Renal cortex interstitium (tissue), 11 donors: ENCODE data around the gene SS18L1. TPM values are rescaled to one million over a fixed set of nuclear protein-coding genes. Genes with fewer than 3 reads are reported as not detected.
"Not testable (repeated sequence)": the region's sequence is repeated elsewhere in the genome, so short reads cannot be mapped to it uniquely, and the experiment has no call there.

Source experiments
- DNase-seq, 11 donors: peaks; one replicate each; pipeline ENCODE4 v3.0.0-alpha.2; 2013; ENCODE audit warnings: low read depth in 9 of 11, low spot score in 4 of 11; ENCODE audit errors: extremely low read depth in 1 of 11
- polyA plus RNA-seq, 3 donors: library from polyadenylated mRNA; unstranded; fragments of 120-200 nt; gene quantifications; one replicate each; pipeline ENCODE4 v1.2.1, GENCODE V29; 2013; ENCODE audit not compliant: insufficient read length in 3 of 3

Gene SS18L1
- polyA plus RNA-seq, 3 donors = 18.6 to 25.7 (median 19.7) TPM

DNA sequence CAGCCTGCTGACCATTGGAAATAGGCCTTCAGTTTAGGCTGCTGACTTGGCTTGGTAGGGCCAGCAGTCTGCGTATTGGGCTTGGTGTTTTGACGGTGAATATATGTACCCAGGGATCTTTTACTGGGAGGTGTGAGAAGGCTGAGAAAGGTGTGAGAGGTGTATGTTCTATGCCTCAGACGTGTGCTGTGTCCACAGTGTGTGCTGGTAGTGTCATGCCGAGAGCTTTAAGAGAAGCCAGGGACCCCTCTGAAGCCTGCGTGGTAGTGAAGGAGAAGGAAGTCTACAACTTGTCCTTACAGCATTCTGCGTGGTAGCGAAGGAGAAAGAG lies 2.1 kb downstream of the SS18L1 start:
- DNase-seq = no peak

DNA sequence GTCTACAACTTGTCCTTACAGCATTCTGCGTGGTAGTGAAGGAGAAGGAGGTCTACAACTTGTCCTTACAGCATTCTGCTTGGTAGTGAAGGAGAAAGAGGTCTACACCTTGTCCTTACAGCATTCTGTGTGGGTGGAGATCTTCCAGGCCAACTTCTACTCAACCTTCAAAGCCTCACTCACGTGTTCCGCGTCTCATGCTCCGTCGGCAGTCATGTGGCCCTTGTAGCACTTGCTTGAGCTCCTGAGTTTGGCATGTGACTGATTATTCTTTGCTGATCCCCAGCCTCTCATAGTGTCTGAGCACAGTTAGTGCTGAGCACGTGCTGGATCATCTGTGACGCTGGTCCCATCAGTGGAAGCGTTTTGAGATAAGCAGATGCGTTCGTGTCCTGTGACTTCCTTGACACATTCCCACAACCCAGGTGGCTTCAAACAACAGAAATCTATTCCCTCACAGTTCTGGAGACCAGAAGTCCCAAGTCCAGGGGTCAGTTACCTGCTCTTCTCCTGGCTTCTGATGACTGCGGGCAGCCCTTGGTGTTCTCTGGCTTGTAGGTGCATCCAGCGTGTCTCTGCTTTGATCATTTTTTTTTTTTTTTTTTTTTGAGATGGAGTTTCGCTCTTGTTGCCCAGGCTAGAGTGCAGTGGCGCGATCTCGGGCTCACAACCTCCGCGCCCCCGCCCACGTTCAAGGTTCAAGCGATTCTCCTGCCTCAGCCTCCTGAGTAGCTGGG lies 2.6 kb downstream of the SS18L1 start:
- DNase-seq = no peak

DNA sequence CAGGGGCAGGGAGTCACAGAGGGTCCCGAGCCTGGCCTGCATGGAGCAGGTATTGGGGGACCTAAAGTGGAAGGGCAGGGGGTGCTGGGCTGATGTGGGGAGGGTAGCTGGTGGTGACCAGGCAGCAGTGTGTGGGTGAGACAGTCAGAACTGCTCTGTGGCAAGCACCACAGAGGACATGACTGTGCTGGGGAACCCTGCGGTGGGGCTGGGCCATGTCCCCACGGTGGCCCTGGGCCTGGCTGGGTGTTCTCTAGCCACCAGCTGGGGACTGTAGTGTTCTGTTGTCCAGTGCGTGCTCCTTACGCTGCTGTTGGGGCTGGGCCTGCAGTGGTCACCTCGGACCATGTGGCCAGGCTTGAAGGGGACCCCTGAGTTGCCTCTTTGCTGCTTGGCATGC lies 3.6 kb downstream of the SS18L1 start:
- DNase-seq = no peak

DNA sequence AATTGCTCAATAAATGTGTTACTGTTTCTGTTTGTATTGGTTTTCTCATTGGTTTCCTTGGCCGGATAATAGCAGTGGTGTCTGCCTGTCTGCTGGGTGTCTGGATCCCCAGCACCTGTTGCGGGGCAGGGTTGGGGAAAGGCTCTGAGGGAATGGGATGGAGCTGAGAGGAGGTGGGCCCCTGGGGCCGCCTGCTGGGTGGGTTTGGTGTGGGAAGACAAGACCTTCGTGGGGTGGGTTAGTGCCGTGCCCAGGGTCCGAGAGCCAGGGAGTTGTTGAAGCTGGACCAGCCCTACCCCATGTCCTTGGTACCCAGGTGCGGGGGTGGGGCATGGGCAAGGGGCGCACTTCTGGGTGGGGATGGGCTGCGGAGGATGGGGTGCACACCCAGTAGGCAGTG lies 4.0 kb downstream of the SS18L1 start:
- no peak for DNase-seq

DNA sequence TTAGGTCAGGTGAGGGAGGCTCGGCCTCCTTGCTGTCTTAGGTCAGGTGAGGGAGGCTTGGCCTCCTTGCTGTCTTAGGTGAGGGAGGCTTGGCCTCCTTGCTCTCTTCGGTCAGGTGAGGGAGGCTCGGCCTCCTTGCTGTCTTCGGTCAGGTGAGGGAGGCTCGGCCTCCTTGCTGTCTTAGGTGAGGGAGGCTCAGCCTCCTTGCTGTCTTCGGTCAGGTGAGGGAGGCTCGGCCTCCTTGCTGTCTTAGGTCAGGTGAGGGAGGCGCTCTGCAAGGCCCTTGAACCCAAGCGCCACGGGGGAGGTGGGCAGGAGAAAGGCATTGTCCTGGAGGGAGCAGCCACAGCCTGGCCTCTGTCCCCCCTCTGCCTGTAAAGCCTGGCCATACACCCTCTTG lies 4.8 kb downstream of the SS18L1 start:
- not testable (repeated sequence) for DNase-seq

DNA sequence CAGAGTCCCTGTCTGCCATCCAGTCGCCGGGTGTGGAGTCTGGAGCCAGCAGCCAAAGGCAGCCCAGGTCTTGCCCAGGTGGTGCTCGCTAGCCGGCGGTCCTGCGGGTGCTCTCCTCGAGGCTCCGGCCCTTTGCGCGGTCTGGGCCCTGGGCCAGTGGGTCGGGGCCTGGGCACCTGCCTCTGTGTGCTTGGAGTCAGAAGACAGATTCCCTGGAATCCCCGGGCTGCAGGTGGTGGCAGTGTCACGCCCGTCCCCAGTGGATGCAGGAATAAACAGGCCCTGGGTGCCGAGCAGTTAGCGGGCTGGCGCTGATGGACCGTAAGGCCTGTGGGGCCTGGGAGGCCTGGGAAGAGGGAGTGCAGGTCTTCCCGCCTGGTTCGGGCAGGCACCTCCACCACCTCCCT lies 5.3 kb downstream of the SS18L1 start:
- DNase-seq = no peak

DNA sequence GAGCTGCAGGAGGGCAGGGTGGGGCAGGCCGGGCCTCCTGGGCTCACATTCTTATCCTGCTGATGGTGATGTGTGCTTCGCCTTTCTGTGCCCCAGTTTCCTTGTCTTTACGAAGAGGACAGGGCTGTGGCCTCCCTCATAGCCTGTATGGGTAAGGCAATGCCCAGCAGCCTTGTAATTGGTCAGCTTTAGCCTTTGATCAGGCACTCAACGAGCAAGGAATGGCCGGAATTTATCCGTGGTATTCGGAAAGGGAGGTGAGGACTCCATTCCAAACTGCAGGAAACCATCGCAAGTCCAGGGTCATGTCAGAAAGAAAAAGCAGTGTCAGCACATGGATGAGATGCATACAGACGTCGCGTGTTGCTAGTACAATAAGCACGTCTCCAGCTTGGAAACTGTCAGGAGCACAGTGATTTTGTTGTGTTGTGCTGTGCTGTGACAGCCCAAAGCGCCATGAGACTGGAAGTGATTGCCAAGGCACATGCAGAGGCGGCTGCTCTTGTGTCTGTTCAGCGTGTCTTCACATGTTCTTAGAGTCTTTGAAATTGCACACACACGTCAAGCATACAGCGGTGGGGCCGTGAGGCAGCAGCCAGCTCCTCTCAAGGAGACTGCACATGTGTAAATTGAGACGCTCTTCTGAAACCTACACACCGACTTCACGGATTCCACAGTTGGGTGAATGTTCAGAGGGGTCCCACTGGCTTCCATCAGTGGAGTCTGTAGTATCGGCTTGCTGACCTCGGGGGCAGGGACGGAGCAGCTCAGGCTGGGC lies 6.2 kb downstream of the SS18L1 start:
- DNase-seq = no peak

DNA sequence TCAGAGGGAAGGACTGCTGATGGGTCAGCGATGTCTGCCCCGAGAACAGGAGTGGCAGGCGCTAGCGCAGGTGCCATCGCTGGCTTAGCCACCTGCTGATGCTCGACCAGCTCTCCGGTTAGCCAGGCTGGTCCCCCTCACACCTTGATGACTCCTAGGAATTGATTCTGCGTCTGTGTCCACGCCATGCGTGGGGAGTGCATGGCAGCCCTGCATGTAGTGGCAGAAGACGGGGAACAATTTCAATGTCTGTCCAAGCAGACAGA lies 6.7 kb downstream of the SS18L1 start:
- DNase-seq = no peak

DNA sequence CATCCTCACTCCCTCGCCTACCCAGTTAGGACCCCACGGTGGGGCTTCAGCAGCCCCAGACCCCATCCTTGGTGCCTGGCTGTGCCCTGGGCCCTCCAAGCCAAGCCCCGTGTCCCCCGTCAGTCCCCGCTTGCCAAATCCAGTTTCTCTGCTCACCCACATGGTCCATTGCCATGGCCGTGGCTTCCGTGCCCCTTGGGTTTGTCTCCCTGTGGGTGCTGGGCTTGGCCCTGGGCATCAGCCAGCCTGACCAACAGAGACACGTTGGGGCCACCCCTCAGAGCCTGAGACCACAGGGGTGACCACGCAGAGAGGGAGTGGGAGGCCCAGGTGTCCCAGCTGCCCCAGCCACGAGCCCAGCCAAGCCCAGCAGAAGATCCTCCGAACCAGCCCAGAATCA lies 7.7 kb downstream of the SS18L1 start:
- DNase-seq = no peak

DNA sequence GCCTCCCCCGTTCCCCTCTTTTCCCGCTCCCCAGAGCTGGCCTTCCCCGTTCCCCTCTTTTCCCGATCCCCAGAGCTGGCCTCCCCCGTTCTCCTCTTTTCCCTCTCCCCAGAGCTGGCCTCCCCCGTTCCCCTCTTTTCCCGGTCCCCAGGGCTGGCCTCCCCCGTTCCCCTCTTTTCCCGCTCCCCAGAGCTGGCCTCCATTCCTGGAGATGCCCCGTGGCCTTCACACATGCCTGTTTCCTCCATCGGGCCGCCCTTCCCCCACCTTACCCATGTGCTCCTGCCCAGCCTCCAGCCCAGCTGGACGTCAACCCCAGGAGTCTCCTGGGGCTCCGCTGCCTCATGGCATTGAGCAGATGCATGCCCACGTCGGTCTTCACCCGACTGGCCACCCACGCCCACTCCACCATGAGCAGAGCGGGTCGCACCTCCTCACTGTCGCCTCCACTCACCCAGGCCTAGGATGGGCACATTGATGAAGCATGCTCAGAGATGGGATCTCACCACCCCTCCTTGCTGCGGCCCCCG lies 8.3 kb downstream of the SS18L1 start:
- no peak for DNase-seq

DNA sequence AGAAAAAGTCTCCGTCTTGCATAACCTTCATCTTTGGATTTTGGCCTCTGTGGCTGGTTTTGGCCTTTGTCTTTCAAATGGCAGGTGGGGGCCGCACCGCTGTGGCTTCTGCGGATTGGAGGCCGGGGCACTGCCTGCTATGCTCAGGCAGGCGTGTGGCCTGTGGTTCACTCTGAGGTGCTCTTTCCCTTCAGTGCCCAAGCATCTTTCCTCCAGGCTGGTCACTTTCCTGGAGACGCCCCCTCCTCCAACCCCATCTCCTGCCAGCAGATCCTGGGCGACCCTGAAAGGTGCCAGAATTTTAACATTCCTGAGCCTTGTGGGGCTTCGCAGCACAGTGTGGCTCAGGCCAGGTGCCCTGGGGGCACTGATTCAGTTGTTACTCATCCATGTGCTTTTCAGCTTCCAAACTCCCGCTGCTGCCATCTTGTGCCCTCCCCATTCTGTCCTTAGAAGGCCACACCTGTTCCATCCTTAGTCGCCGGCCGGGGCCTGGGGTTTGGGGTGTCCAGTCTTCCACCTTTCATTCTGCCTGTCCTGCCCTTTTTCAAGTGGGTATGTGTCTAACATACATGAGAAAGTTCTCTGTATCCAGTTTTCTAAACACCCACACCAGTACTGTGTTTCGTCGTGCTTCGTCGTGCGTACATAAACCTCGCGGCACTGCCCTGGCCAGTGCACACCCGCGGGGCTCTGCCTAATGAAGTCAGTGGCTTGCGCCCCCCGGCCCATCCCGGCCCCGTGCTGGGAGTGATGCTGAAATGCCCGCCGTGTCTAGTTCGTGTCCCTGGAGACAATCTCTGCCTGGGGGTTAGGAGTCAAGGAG lies 12.1 kb downstream of the SS18L1 start:
- DNase-seq = no peak

DNA sequence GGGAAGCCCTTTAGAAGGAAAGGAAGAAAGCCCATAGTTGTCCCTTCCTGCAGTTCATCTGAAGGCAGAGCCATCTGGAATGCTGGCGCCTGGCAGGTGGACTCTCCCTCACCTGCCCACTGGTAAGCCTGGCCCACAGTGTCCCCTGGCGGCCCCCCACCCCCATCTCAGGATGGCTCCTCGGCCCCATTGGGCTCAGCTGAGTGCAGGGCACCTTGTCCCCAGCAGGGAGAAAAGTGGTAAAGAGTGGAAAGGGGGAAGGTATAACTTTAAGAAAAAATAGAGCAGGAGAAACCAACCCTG lies 12.6 kb downstream of the SS18L1 start:
- no peak for DNase-seq

DNA sequence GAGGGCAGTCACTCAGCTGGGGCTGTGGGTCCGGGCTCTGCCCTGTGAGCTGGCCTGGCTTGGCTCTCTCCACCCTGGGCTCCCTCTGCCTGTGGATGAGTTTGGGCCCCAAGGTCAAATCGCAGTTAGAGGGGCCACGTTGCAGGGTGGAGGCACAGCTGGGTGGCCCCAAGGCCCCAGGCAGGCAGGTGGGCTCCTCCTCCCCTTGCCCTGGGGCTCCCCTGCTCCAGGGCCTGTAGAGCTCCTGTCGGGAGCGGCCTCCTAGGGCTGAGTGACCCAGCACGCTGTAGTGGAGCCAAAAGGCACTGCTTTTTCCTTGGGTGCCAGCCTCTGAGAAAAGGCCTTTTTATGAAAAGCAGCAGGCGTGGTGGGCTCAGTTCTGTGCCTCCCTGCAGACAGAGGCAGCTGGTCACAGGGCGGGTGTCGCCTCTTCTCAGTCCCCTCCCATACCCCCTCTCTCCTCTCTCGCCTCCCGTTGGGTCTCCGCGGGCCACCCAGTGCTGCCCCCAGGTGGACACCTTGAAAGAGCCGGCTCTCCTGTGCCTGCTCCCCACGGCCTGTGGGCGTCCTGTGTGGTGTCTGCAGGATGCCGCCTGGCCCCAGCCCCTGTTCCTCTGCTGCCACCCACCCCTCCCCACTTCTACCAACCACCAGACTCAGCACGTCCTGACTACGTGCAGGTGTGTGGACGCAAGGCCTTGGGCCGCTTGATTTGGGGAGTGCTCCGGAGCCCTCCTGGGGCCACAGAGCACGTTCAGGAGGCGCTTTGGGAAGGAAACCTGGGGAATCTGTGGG lies 13.2 kb downstream of the SS18L1 start:
- DNase-seq = peak in 3 of 11 donors; percentile 30 to 48 (median 37)

DNA sequence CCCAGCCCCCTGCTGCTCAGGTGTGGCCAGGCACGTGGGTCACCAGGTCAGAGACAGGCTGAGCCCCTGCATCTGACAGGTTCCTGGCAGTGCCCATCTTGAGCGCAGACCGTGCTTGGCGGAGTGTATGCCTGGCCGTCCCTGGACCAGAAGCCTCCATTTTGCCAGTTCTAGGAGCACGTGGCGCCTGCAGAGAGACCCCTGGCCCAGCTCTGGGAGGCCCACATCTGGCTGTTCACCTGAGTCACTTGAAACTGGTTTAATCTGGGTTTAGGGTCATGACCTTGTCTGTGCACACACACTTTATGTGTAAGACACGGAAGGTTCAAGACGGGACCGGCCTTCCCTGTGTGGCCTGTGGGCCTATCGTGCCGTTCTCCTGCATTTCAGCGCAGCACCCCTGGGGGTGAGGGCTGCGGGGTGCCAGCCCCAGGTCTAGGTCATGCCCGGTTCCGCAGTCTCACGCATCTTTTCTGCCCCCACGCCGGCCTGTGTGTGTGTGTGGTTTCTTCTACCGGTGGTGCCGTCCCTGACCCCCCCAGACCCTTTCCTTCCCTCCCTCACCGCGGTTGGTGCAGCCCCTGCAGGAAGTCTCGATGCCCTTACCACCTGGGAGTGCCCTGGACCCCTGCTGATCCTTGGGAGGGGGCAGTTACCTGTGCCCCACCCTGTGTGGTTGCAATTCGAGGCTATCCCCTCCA lies 14.0 kb downstream of the SS18L1 start:
- DNase-seq = no peak

DNA sequence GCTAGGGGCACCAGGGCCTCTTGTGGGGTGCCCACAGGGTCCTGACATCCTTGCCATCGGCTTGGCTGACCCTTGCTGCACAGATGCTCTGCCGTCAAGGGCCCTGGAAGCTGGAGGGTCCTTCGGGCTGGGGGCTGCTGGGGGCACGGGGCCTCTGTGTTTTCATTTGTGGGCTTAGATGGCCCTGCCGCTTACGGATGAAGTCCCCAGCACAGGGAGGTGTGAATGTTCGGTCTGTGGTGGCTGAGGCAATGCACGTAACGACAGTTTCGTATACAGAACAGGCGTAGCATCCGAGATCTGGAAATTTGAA lies 14.5 kb downstream of the SS18L1 start:
- no peak for DNase-seq

DNA sequence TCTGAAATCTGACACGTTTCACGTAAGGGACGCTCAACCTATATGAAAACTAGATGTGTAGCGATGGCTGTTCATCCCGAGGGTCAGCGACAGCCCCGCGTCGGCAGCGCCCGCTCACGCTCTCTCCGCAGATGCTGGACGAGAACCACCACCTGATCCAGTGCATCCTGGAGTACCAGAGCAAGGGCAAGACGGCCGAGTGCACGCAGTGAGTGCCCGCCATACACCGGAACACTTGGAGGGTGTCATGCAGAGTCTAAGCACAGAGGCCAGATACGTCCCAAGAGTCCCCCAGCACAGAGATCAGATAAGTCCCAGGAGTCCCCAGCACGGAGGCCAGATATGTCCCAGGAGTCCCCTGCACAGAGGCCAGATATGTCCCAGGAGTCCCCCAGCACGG lies 15.0 kb downstream of the SS18L1 start:
- no peak for DNase-seq

DNA sequence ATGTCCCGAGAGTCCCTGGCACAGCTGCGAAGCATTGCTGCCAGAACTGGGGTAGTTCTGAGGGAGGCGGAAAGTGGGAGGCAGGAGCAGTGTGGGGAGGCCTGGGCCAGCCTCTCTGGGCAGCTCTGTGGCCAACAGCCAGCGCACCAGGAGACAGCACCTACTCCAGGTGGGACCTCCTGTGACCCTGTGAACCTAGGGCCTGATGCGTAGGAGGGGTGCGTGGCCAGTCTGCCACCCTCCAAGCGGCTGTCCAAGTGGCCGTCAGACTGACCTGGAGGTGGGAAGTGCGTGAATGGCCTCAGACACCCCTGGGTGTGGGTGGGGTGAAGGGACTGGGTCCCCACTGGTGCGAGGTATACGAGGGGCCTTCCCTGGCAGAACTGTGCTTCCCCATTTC lies 15.5 kb downstream of the SS18L1 start:
- DNase-seq = no peak

DNA sequence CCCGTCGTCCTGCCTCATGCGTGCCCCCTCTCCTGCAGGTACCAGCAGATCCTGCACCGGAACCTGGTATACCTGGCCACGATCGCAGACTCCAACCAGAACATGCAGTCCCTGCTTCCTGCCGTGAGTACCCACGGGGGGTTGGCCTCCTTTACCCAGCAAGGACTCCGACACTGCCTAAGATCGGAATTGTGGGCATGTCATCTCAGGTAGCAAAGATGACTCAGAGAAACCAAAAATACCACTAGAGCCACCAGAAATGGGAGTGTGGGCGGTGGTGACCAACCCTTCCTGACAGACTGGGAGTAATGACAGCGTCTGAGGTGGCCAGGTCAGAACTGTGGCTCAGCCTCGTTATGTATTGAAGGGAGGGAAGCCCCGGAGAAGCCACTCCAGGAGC lies 16.3 kb downstream of the SS18L1 start:
- no peak for DNase-seq

DNA sequence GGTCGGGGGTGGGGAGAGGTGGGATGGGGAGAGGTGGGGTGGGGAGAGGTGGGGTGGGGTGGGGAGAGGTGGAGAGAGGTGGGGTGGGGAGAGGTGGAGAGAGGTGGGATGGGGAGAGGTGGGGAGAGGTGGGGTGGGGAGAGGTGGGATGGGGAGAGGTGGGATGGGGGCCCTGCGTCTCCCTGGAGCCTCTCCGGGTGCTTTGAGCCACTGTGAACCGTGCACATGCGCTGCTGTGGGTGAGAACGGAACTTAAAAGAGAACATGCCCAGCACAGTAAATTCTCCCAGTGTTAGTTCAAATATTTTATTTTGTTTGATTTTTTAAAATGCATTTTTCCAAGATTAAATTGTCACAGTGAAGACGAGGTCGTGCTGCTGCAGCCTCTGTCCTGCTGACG lies 16.7 kb downstream of the SS18L1 start:
- no peak for DNase-seq
